ENCODE results near the gene PLAAT4. TPM values are rescaled to one million over a fixed set of nuclear protein-coding genes. Genes with fewer than 3 reads are reported as not detected.

The PLAAT4 gene
- total and polyA plus RNA-seq, 2 of the 8 experiments (the other 6 are each of a cell fraction or from before 2014, with no cell fraction given) = 2.8 to 4.1 TPM

- H2BK12ac ChIP-seq (ENCODE audit: low read depth, low read length) = no peak overlapping the region
- CTCF ChIA-PET (ENCODE audit: partially characterized antibody) = interaction anchor here (1.0 to 2.4 kb wide), 4 partner anchors 9 to 117 kb away, joined by 3 to 9 read pairs (median 6); partner anchors contain the start of gene PLAAT4
- no peak overlapping the region for H2BK15ac ChIP-seq (ENCODE audit: low read length)
- H2BK5ac ChIP-seq (ENCODE audit: low read depth, low read length) = no peak overlapping the region
- no peak overlapping the region for H4K5ac ChIP-seq (ENCODE audit: insufficient read length, low read depth, low read length)
- H3K27me3 ChIP-seq (replicated peaks in 1 of 4; ENCODE audit: control insufficient read depth in 3 of 4, extremely low read depth in 1 of 4, insufficient read depth in 3 of 4, low read length in 3 of 4) = no peaks in the 10 kb centered on the region
- no peak overlapping the region for H3K18ac ChIP-seq (ENCODE audit: extremely low read depth, low read length)
- FAIRE-seq (no peak), DNase-seq (ENCODE audit: low read depth in 1 of 2, low spot score in 2 of 2) (no peak)
- H3K4me1 ChIP-seq (replicated peaks in 1 of 4; ENCODE audit: control insufficient read depth in 3 of 4, insufficient read depth in 4 of 4, low read length in 3 of 4) = 0 out of 7 replicates have a peak, but pooled peaks cover 0 to 3% (median 0%) of the 10 kb centered on the region in 4 experiments
- no peak overlapping the region for H2AFZ ChIP-seq (ENCODE audit: low read length)
- H4K20me1 ChIP-seq (replicated peaks in 1 of 2; ENCODE audit: control insufficient read depth in 1 of 2, insufficient read depth in 2 of 2, low read length in 2 of 2) = peaks cover 2 to 12% of the 10 kb centered on the region in 2 experiments
- no peak overlapping the region for H2BK20ac ChIP-seq (ENCODE audit: low read length)
- H4K91ac ChIP-seq (replicated peaks; ENCODE audit: insufficient read length, low read length) = no peak overlapping the region
- no peak overlapping the region for H4K8ac ChIP-seq (ENCODE audit: extremely low read depth, insufficient read depth, low read length)
- H3K4me3 ChIP-seq (ENCODE audit: extremely low read depth in 1 of 4, insufficient read depth in 2 of 4, low read depth in 3 of 4, low read length in 4 of 4) = no peak overlapping the region
- no peak overlapping the region for H3K14ac ChIP-seq (ENCODE audit: insufficient read length)
- no peak overlapping the region for H3K4ac ChIP-seq (replicated peaks; ENCODE audit: insufficient read length, low read depth, low read length)
- H3K56ac ChIP-seq (replicated peaks; ENCODE audit: insufficient read length, low read depth, low read length) = no peak overlapping the region
- no peak overlapping the region for H3K27ac ChIP-seq (ENCODE audit: low read depth, low read length)
- H3K4me2 ChIP-seq (ENCODE audit: insufficient read depth in 1 of 2, low read depth in 2 of 2, low read length in 2 of 2) = no peak overlapping the region
- no peaks in the 10 kb centered on the region for H3K23me2 ChIP-seq (ENCODE audit: low read depth, low read length)
- no peak overlapping the region for H2AK5ac ChIP-seq (ENCODE audit: low read depth, low read length)
- peaks cover 0 to 2% of the 10 kb centered on the region in 2 experiments; a peak in 2 of 4 replicates for H3K9me3 ChIP-seq (ENCODE audit: insufficient read depth in 2 of 2, low read depth in 1 of 2, low read length in 1 of 2)
- peaks cover 0 to 17% of the 10 kb centered on the region in 2 experiments; a peak in 2 of 4 replicates for H3K79me2 ChIP-seq (ENCODE audit: control insufficient read depth in 1 of 2, insufficient read depth in 2 of 2, low read length in 2 of 2)
- H3K79me1 ChIP-seq (ENCODE audit: low read depth, low read length) = peaks cover 9% of the 10 kb centered on the region
- no peak for TF ChIP-seq GTF2F1 (IDR thresholded peaks at IDR 0.05; ENCODE audit: borderline replicate concordance, low read depth, low read length)
- no peak for TF ChIP-seq SIX5 (IDR thresholded peaks at IDR 0.05; ENCODE audit: low read depth, low read length)
- TF ChIP-seq JUN (IDR thresholded peaks at IDR 0.05; ENCODE audit: low read depth, low read length) = no peak
- no peak for TF ChIP-seq TEAD4 (IDR thresholded peaks at IDR 0.05; ENCODE audit: low read depth, low read length)
- TF ChIP-seq SIN3A (conservative IDR thresholded peaks at IDR 0.05 in 1 of 2, IDR thresholded peaks at IDR 0.05 in 1 of 2; ENCODE audit: low read depth in 1 of 2, low read length in 2 of 2) = no peak
- no peak for TF ChIP-seq CHD1 (IDR thresholded peaks at IDR 0.05; ENCODE audit: low read depth, low read length)
- TF ChIP-seq TCF12 (IDR thresholded peaks at IDR 0.05; ENCODE audit: low read depth, low read length) = no peak
- TF ChIP-seq BACH1 (IDR thresholded peaks at IDR 0.05; ENCODE audit: low read length) = no peak
- TF ChIP-seq RXRA (IDR thresholded peaks at IDR 0.05; ENCODE audit: insufficient read depth, low read depth, low read length) = no peak
- TF ChIP-seq POU5F1 (IDR thresholded peaks at IDR 0.05; ENCODE audit: low read depth, low read length) = no peak
- no peak for TF ChIP-seq SAP30 (IDR thresholded peaks at IDR 0.05; ENCODE audit: insufficient read depth, insufficient replicate concordance, low read length)
- TF ChIP-seq, protein P1, sequence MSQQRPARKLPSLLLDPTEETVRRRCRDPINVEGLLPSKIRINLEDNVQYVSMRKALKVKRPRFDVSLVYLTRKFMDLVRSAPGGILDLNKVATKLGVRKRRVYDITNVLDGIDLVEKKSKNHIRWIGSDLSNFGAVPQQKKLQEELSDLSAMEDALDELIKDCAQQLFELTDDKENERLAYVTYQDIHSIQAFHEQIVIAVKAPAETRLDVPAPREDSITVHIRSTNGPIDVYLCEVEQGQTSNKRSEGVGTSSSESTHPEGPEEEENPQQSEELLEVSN (IDR thresholded peaks at IDR 0.05) = no peak
- no peak for TF ChIP-seq SP2 (IDR thresholded peaks at IDR 0.05; ENCODE audit: low read length)
- TF ChIP-seq ASH2L (IDR thresholded peaks at IDR 0.05; ENCODE audit: low read length) = no peak
- peaks cover 0 to 37% (median 18%) of the 10 kb centered on the region in 4 experiments; a peak in 6 of 8 replicates for H3K36me3 ChIP-seq (ENCODE audit: control insufficient read depth in 2 of 4, insufficient read depth in 4 of 4, low read length in 3 of 4)
- H2BK120ac ChIP-seq (replicated peaks; ENCODE audit: low read depth, low read length) = no peak overlapping the region
- 90% methylated on average over 4 of the region's 4 CpGs; no CpG with 5 or more reads in 1 of the 2 experiments for WGBS, 2 experiments (ENCODE audit: extremely low coverage in 1 of 2, insufficient coverage in 1 of 2, insufficient read length in 1 of 2, insufficient replicate concordance in 2 of 2, low coverage in 1 of 2, low lambda C conversion rate in 2 of 2, missing lambda C conversion rate in 1 of 2)
- no peak overlapping the region for H3K9ac ChIP-seq (replicated peaks in 1 of 4; ENCODE audit: extremely low read depth in 1 of 4, low read depth in 3 of 4, low read length in 3 of 4)
- POLR2A ChIA-PET (ENCODE audit: partially characterized antibody) = no interaction called here
- H3K23ac ChIP-seq (ENCODE audit: insufficient read length) = no peak overlapping the region
Observed at GRCh38 chr11:63595296-63595695, 58.7 kb downstream of the PLAAT4 start.

All from H1 (cell line).